IPS-18c (cell line): ENCODE measurements around the gene THBS2.
"Not testable (repeated sequence)": the region's sequence is repeated elsewhere in the genome, so short reads cannot be mapped to it uniquely, and the experiment has no call there.

Source experiments
- H3K4me3 ChIP-seq: 2 replicates; pipeline ENCODE4 v1.7.0; 2013; ENCODE audit warnings: low read depth, mild to moderate bottlenecking, low read length, moderate library complexity; ENCODE audit not compliant: insufficient read depth
- H3K9me3 ChIP-seq: one replicate; pipeline ENCODE4 v1.6.1; 2013; ENCODE audit warnings: mild to moderate bottlenecking, low read length, moderate library complexity; ENCODE audit not compliant: control insufficient read depth, insufficient read depth

The THBS2 gene

GRCh38 chr6:169283924-169284323 is 30.3 kb upstream of the THBS2 start:
- H3K4me3 ChIP-seq: no peak overlapping the region
- peaks cover 2% of the 10 kb centered on the region for H3K9me3 ChIP-seq

GRCh38 chr6:169282043-169282442 is 28.4 kb upstream of the THBS2 start:
- Histone ChIP-seq H3K9me3 (no peaks in the 10 kb centered on the region), H3K4me3 (no peak overlapping the region)

- peaks cover 2% of the 10 kb centered on the region for H3K9me3 ChIP-seq
- no peak overlapping the region for H3K4me3 ChIP-seq
These were observed 24.0 kb upstream of the THBS2 start for GRCh38 chr6:169277619-169278018.

- H3K4me3 ChIP-seq: no peak overlapping the region
These were observed 21.1 kb upstream of the THBS2 start for GRCh38 chr6:169274781-169275180.

GRCh38 chr6:169273511-169273910 is 19.9 kb upstream of the THBS2 start:
- Histone ChIP-seq H3K4me3 (no peak overlapping the region), H3K9me3 (peaks cover 2% of the 10 kb centered on the region)

More at GRCh38 chr6:169274781-169275180, 21.1 kb upstream of the THBS2 start:
- peaks cover 2% of the 10 kb centered on the region for H3K9me3 ChIP-seq

- Histone ChIP-seq H3K4me3 (no peak overlapping the region), H3K9me3 (peaks cover 2% of the 10 kb centered on the region)
These were observed 18.2 kb upstream of the THBS2 start for GRCh38 chr6:169271877-169272216.

GRCh38 chr6:169271158-169271876 is 17.7 kb upstream of the THBS2 start:
- Histone ChIP-seq H3K4me3 (no peak overlapping the region), H3K9me3 (peaks cover 2% of the 10 kb centered on the region)

- H3K9me3 ChIP-seq, H3K4me3 ChIP-seq: not testable (repeated sequence)
These were observed 16.4 kb upstream of the THBS2 start for GRCh38 chr6:169270077-169270380.

- peaks cover 4% of the 10 kb centered on the region for H3K9me3 ChIP-seq
- no peak overlapping the region for H3K4me3 ChIP-seq
These were observed 15.8 kb upstream of the THBS2 start for GRCh38 chr6:169269180-169270076.

- peaks cover 2% of the 10 kb centered on the region for H3K9me3 ChIP-seq
- no peak overlapping the region; the same call in 1 of the 2 replicates for H3K4me3 ChIP-seq
These were observed 14.6 kb upstream of the THBS2 start for GRCh38 chr6:169268276-169268675.

- Histone ChIP-seq H3K4me3 (no peak overlapping the region), H3K9me3 (peaks cover 2% of the 10 kb centered on the region)
These were observed 13.3 kb upstream of the THBS2 start for GRCh38 chr6:169266746-169267591.

- Histone ChIP-seq H3K4me3 (no peak overlapping the region), H3K9me3 (peaks cover 2% of the 10 kb centered on the region)
These were observed 12.6 kb upstream of the THBS2 start for GRCh38 chr6:169266261-169266660.

- H3K4me3 ChIP-seq: no peak overlapping the region
- peaks cover 2% of the 10 kb centered on the region for H3K9me3 ChIP-seq
These were observed 12.0 kb upstream of the THBS2 start for GRCh38 chr6:169265486-169266131.

- H3K4me3 ChIP-seq: no peak overlapping the region
- H3K9me3 ChIP-seq: peaks cover 2% of the 10 kb centered on the region
These were observed 10.4 kb upstream of the THBS2 start for GRCh38 chr6:169263836-169264608.

GRCh38 chr6:169263374-169263773 is 9.7 kb upstream of the THBS2 start:
- no peak overlapping the region for H3K4me3 ChIP-seq

GRCh38 chr6:169262602-169263001 is 9.0 kb upstream of the THBS2 start:
- not testable (repeated sequence) for H3K9me3 ChIP-seq, H3K4me3 ChIP-seq

More at GRCh38 chr6:169263374-169263773, 9.7 kb upstream of the THBS2 start:
- H3K9me3 ChIP-seq: peaks cover 2% of the 10 kb centered on the region
